B cell (primary cell): ENCODE data around the gene CAMK1D. TPM values are rescaled to one million over a fixed set of nuclear protein-coding genes. Genes with fewer than 3 reads are reported as not detected.

ENCODE experiments used
- ATAC-seq: fragments of 200-7000 bp; cut with Tn5 transposase; one replicate; pipeline ENCODE4 v1.10.0; 2021; ENCODE audit warnings: low read depth, mild to moderate bottlenecking, moderate number of reproducible peaks, moderate library complexity
- CTCF ChIA-PET: fragments of 350-600 bp; sonication (Branson Sonifier 250); formaldehyde crosslinking; loops from one replicate; lab custom pipeline; 2021; ENCODE audit warnings: antibody characterized with exemption, inconsistent platforms; lab: Charles Lee
- POLR2A ChIA-PET: fragments of 350-600 bp; sonication (Branson Sonifier 250); formaldehyde crosslinking; loops from one replicate; lab custom pipeline; 2021; ENCODE audit warnings: antibody characterized with exemption; lab: Charles Lee
- DNase-seq: peaks from one replicate; pipeline ENCODE4 v3.0.0; 2013
- H2AFZ ChIP-seq: 2 replicates; pipeline ENCODE4 v1.6.1; 2012; ENCODE audit warnings: mild to moderate bottlenecking, low read depth, low read length; ENCODE audit not compliant: insufficient read depth, poor library complexity, severe bottlenecking
- H3K27ac ChIP-seq, 2 donors: 1 replicate in 1 of 2; 2 replicates in 1 of 2; pipeline ENCODE4 v1.5.1; 2012 to 2013; ENCODE audit warnings: low read length in 2 of 2, mild to moderate bottlenecking in 2 of 2, moderate library complexity in 1 of 2
- H3K27me3 ChIP-seq, 4 experiments: fragments of 200-600 bp in 1 of 4; sonication (generic) in 1 of 4; replicated peaks in 1 of 4; 1 replicate in 2 of 4; 2 replicates in 2 of 4; pipeline versions ENCODE4 v1.6.1 to v1.7.0; 2013 to 2016; ENCODE audit warnings: low read length in 3 of 4, mild to moderate bottlenecking in 2 of 4, mixed read lengths in 1 of 4, moderate library complexity in 1 of 4; ENCODE audit not compliant: insufficient read depth in 4 of 4, control insufficient read depth in 3 of 4; ENCODE audit errors: control extremely low read depth in 1 of 4
- H3K36me3 ChIP-seq, 2 experiments: replicated peaks in 1 of 2; 1 replicate in 1 of 2; 2 replicates in 1 of 2; pipeline versions ENCODE4 v1.6.1 to v1.7.1; 2013; ENCODE audit warnings: low read length in 1 of 2; ENCODE audit not compliant: insufficient read depth in 2 of 2, control insufficient read depth in 1 of 2; ENCODE audit errors: control extremely low read depth in 1 of 2, extremely low read depth in 1 of 2
- H3K4me1 ChIP-seq, 2 donors: fragments of 200-600 bp in 1 of 2; sonication (generic) in 1 of 2; 1 replicate in 1 of 2; 2 replicates in 1 of 2; pipeline versions ENCODE4 v1.5.1 to v1.6.1; 2013 to 2017; ENCODE audit warnings: low read length in 2 of 2; ENCODE audit not compliant: control insufficient read depth in 2 of 2, insufficient read depth in 2 of 2
- H3K4me2 ChIP-seq: replicated peaks from 2 replicates; pipeline ENCODE3; 2012; ENCODE audit warnings: mild to moderate bottlenecking, low read depth, low read length; ENCODE audit not compliant: poor library complexity, severe bottlenecking
- H3K4me3 ChIP-seq, 5 experiments: fragments of 200-600 bp in 1 of 5; sonication (generic) in 1 of 5; 1 replicate in 3 of 5; 2 replicates in 2 of 5; pipeline versions ENCODE4 v1.5.1 to v1.7.0; 2011 to 2016; ENCODE audit warnings: low read length in 4 of 5, mild to moderate bottlenecking in 4 of 5, low read depth in 2 of 5, control low read depth in 1 of 5, moderate library complexity in 1 of 5; ENCODE audit not compliant: insufficient read depth in 1 of 5; ENCODE audit errors: control extremely low read depth in 1 of 5, extremely low read depth in 1 of 5
- H3K79me2 ChIP-seq: fragments of 200-600 bp; sonication (generic); one replicate; pipeline ENCODE4 v1.6.0; 2016; ENCODE audit warnings: low read length; ENCODE audit not compliant: control insufficient read depth, insufficient read depth
- H3K9ac ChIP-seq: fragments of 200-600 bp; sonication (generic); 2 replicates; pipeline ENCODE4 v1.6.1; 2017; ENCODE audit warnings: mild to moderate bottlenecking, low read length, moderate library complexity
- H3K9me3 ChIP-seq, 3 donors: one replicate each; pipeline versions ENCODE4 v1.6.1 to v1.7.1; 2013; ENCODE audit warnings: low read length in 2 of 3; ENCODE audit not compliant: control insufficient read depth in 2 of 3, insufficient read depth in 1 of 3; ENCODE audit errors: control extremely low read depth in 1 of 3
- H4K20me1 ChIP-seq: 2 replicates; pipeline ENCODE4 v1.6.0; 2012; ENCODE audit warnings: mild to moderate bottlenecking, low read length; ENCODE audit not compliant: insufficient read depth, control insufficient read depth, poor library complexity, severe bottlenecking
- H3K27ac Mint-ChIP-seq: one replicate; pipeline ENCODE4 v1.8.0; 2021; ENCODE audit warnings: mixed read lengths
- H3K27me3 Mint-ChIP-seq: one replicate; pipeline ENCODE4 v1.8.0; 2021; ENCODE audit warnings: mixed read lengths
- H3K4me1 Mint-ChIP-seq: one replicate; pipeline ENCODE4 v1.8.0; 2021; ENCODE audit warnings: mixed read lengths
- H3K4me3 Mint-ChIP-seq: one replicate; pipeline ENCODE4 v1.8.0; 2021; ENCODE audit warnings: mixed read lengths
- H3K9me3 Mint-ChIP-seq: one replicate; pipeline ENCODE4 v1.8.0; 2022; ENCODE audit warnings: mixed read lengths; ENCODE audit not compliant: insufficient read depth
- CTCF ChIP-seq: fragments of 200-600 bp; IDR thresholded peaks from one replicate; pipeline ENCODE4 v1.8.0; 2022; ENCODE audit warnings: antibody characterized with exemption, mild to moderate bottlenecking
- EZH2 ChIP-seq: IDR thresholded peaks from 2 replicates; pipeline ENCODE4 v1.6.1; 2012; ENCODE audit warnings: borderline replicate concordance, low read depth, mild to moderate bottlenecking, moderate library complexity, low read length; ENCODE audit not compliant: insufficient read depth, poor library complexity, severe bottlenecking
- WGBS: methylation state at CpG from one replicate; pipeline ENCODE4 v1.1.5; 2013; ENCODE audit warnings: missing lambda C conversion rate; ENCODE audit not compliant: insufficient coverage; 5-methylcytosine and 5-hydroxymethylcytosine counted together
- intact Hi-C: fragments of 100-400 bp; cut with micrococcal nuclease; formaldehyde crosslinking; loops from one replicate; pipeline ENCODE4 v1.10.0; 2022
- polyA plus RNA-seq: library from polyadenylated mRNA; depleted of rRNA; stranded (reverse); fragments of >200 nt; gene quantifications from 2 replicates; pipeline ENCODE4 v1.2.3, GENCODE V29; 2012
- total RNA-seq, 2 donors: library from RNA; stranded (reverse); fragments of 120-200 nt in 1 of 2; gene quantifications; 1 replicate in 1 of 2; 2 replicates in 1 of 2; pipeline versions ENCODE4 v1.2.3 to v1.2.4, GENCODE V29; 2013 to 2022

CAMK1D gene
- total and polyA plus RNA-seq, 2 donors (not counting 1 experiment from before 2014, with no cell fraction given) = 34.1 to 69.7 TPM

- H3K9me3 Mint-ChIP-seq = no peaks in the 10 kb centered on the region
- Histone ChIP-seq H3K79me2 (no peaks in the 10 kb centered on the region), H3K27me3 (peaks cover 0 to 6% (median 2%) of the 10 kb centered on the region in 4 experiments), H4K20me1 (no peaks in the 10 kb centered on the region), H3K9me3 (no peaks in the 10 kb centered on the region), H3K27ac (no peak overlapping the region), H3K36me3 (no peaks in the 10 kb centered on the region), H3K4me3 (no peak overlapping the region), H2AFZ (no peak overlapping the region), H3K9ac (no peak overlapping the region), H3K4me2 (no peak overlapping the region), H3K4me1 (no peaks in the 10 kb centered on the region)
- POLR2A ChIA-PET = no interaction called here
- DNase-seq (no peak), ATAC-seq (no peak)
- peaks cover 8% of the 10 kb centered on the region for H3K27me3 Mint-ChIP-seq
- no peaks in the 10 kb centered on the region for H3K4me1 Mint-ChIP-seq
- 84% methylated on average over 10 of the region's 10 CpGs for WGBS
- no peak for TF ChIP-seq CTCF
- no peak for TF ChIP-seq EZH2
- no peak overlapping the region for H3K4me3 Mint-ChIP-seq
- intact Hi-C loops = no loop called here
- CTCF ChIA-PET = no interaction called here
- H3K27ac Mint-ChIP-seq = no peak overlapping the region
These were observed 492.1 kb downstream of the CAMK1D start for GRCh38 chr10:12841426-12841825.

- Histone ChIP-seq H2AFZ (no peak overlapping the region), H3K4me2 (no peak overlapping the region), H3K9ac (no peak overlapping the region), H3K27ac (no peak overlapping the region), H3K36me3 (no peaks in the 10 kb centered on the region), H3K4me3 (no peak overlapping the region), H4K20me1 (no peaks in the 10 kb centered on the region), H3K27me3 (peaks cover 0 to 6% (median 2%) of the 10 kb centered on the region in 4 experiments), H3K79me2 (no peaks in the 10 kb centered on the region), H3K9me3 (no peaks in the 10 kb centered on the region), H3K4me1 (no peaks in the 10 kb centered on the region)
- WGBS = 91% methylated on average over 7 of the region's 13 CpGs
- ChIA-PET POLR2A (no interaction called here), CTCF (no interaction called here)
- no peaks in the 10 kb centered on the region for H3K9me3 Mint-ChIP-seq
- no peak overlapping the region for H3K27ac Mint-ChIP-seq
- TF ChIP-seq CTCF = no peak
- H3K27me3 Mint-ChIP-seq = peaks cover 9% of the 10 kb centered on the region
- ATAC-seq = no peak
- no peak for DNase-seq
- no peak overlapping the region for H3K4me3 Mint-ChIP-seq
- no peaks in the 10 kb centered on the region for H3K4me1 Mint-ChIP-seq
- intact Hi-C loops = no loop called here
These were observed 492.5 kb downstream of the CAMK1D start for GRCh38 chr10:12841826-12842225.
